Inflammatory macrophage treated with lipopolysaccharide for 1 hour (primary cell): ENCODE results near the gene TNFRSF19.

Experiments used
- DNase-seq, 2 donors: peaks; one replicate each; pipeline ENCODE4 v3.0.0-alpha.2; 2020 to 2022

The TNFRSF19 gene

GRCh38 chr13:23724196-23724970 is 154.2 kb downstream of the TNFRSF19 start:
- DNase-seq = no peak
